MCF 10A (cell line): ENCODE measurements around the gene SMAD6. TPM values are rescaled to one million over a fixed set of nuclear protein-coding genes. Genes with fewer than 3 reads are reported as not detected.

ENCODE experiments used
- BruUV-seq: library from RNA; stranded (reverse); fragments of 400-500 nt; replicated peaks from 2 replicates; lab custom pipeline; 2021; lab: Mats Ljungman, UMichigan
- CTCF ChIA-PET: fragments of 300-600 bp; sonication (Branson Sonifier 250); formaldehyde crosslinking; extraction: SDS; loops from one replicate; lab custom pipeline; 2021; ENCODE audit warnings: antibody characterized with exemption, inconsistent platforms; lab: Yijun Ruan, JAX
- POLR2A ChIA-PET: fragments of 300-600, 350-650 bp; sonication (Branson Sonifier 250); formaldehyde crosslinking; extraction: SDS; loops from one replicate; lab custom pipeline; 2020; ENCODE audit warnings: antibody characterized with exemption, inconsistent platforms; lab: Yijun Ruan, JAX
- DNase-seq: peaks from one replicate; pipeline ENCODE4 v3.0.0-alpha.2; 2018; ENCODE audit not compliant: unreplicated experiment
- H3K27ac Mint-ChIP-seq: one replicate; pipeline ENCODE4 v1.8.0; 2022; ENCODE audit warnings: mild to moderate bottlenecking, low read depth, mixed read lengths; ENCODE audit not compliant: unreplicated experiment
- H3K27me3 Mint-ChIP-seq: one replicate; pipeline ENCODE4 v1.8.0; 2022; ENCODE audit warnings: mixed read lengths; ENCODE audit not compliant: insufficient read depth, unreplicated experiment
- H3K36me3 Mint-ChIP-seq: one replicate; pipeline ENCODE4 v1.8.0; 2022; ENCODE audit warnings: mild to moderate bottlenecking, moderate library complexity, mixed read lengths; ENCODE audit not compliant: insufficient read depth, unreplicated experiment
- H3K4me1 Mint-ChIP-seq: one replicate; pipeline ENCODE4 v1.8.0; 2022; ENCODE audit warnings: mixed read lengths; ENCODE audit not compliant: insufficient read depth, unreplicated experiment
- H3K4me3 Mint-ChIP-seq: one replicate; pipeline ENCODE4 v1.8.0; 2022; ENCODE audit warnings: mild to moderate bottlenecking, moderate library complexity, mixed read lengths; ENCODE audit not compliant: unreplicated experiment
- H3K9me3 Mint-ChIP-seq: one replicate; pipeline ENCODE4 v1.8.0; 2022; ENCODE audit warnings: mixed read lengths; ENCODE audit not compliant: unreplicated experiment
- intact Hi-C: fragments of 100-400 bp; cut with micrococcal nuclease; formaldehyde crosslinking; loops from 2 replicates; pipeline ENCODE4 v1.14.1; 2022
- total RNA-seq: library from RNA; stranded (reverse); gene quantifications from 2 replicates; pipeline ENCODE4 v1.2.3, GENCODE V29; 2022
- TF ChIP-seq, protein P1 (sequence below): fragments of 200-600 bp; IDR thresholded peaks from one replicate; pipeline ENCODE4 v1.8.0; 2022; ENCODE audit warnings: antibody characterized with exemption, mild to moderate bottlenecking; ENCODE audit not compliant: unreplicated experiment

The SMAD6 gene
- total RNA-seq, 1 experiment from 2014 or later: not detected

DNA sequence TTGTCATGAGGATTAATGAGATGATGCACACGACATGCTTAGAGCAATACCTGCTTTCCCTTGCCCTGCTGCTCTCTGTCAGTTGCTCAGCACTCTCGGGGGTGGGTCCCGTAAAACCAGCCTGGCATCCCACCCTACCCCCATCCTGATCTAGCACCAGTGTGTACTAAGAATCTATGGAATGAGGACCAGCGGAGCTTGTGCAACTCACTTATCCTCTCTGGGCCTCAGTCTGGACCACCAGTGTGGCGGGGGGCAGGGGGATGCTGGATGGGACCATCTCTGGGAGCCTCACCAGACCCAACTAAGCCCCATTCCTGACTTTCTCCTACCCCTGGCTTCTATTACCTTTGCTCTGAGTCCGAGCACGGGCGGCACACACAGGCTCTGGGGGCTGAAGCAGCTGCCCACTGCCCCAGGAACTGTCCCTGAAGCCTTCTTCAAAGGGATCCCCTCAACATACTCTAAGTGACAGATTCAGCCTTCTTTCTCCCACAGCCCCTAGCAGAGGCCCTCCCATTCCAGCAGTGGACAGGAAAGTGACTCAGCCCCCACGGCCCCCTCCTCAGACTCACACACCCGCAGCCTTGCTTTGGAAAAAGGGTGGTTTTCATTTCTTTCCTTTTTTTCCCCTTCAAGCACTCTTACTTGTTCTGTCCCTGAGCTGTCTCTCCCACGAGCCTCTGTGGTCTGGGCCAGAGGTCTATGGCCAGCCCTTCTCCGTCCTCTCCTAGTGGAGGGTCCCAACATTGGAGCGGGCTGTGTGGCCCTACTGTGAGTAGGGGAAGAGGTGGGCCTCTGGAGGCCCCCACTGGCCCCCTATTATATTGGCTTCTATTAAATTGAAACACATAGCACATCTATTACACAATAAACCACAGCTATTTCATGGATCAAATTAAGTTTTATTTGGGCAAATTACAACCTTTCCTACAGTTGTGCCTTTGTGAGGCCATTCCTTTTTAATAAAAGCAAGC is 100.3 kb downstream of the SMAD6 start:
- Mint-ChIP-seq H3K36me3 (peaks cover 13% of the 10 kb centered on the region), H3K4me3 (peak overlapping the region; percentile 50), H3K27ac (peak overlapping the region; percentile 98), H3K9me3 (no peaks in the 10 kb centered on the region), H3K27me3 (no peaks in the 10 kb centered on the region), H3K4me1 (peaks cover 33% of the 10 kb centered on the region)
- intact Hi-C loops: loop anchor here (5.0 to 10.0 kb wide), 2 partner anchors 40 to 252 kb away; no protein-coding TSS in a partner anchor
- DNase-seq: peak; percentile 10
- CTCF ChIA-PET: interaction anchor here (0.7 to 1.6 kb wide), 4 partner anchors 12 to 70 kb away, joined by 3 to 6 read pairs (median 4); no protein-coding TSS in a partner anchor
- TF ChIP-seq, protein P1, sequence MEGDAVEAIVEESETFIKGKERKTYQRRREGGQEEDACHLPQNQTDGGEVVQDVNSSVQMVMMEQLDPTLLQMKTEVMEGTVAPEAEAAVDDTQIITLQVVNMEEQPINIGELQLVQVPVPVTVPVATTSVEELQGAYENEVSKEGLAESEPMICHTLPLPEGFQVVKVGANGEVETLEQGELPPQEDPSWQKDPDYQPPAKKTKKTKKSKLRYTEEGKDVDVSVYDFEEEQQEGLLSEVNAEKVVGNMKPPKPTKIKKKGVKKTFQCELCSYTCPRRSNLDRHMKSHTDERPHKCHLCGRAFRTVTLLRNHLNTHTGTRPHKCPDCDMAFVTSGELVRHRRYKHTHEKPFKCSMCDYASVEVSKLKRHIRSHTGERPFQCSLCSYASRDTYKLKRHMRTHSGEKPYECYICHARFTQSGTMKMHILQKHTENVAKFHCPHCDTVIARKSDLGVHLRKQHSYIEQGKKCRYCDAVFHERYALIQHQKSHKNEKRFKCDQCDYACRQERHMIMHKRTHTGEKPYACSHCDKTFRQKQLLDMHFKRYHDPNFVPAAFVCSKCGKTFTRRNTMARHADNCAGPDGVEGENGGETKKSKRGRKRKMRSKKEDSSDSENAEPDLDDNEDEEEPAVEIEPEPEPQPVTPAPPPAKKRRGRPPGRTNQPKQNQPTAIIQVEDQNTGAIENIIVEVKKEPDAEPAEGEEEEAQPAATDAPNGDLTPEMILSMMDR: no peak
- POLR2A ChIA-PET: interaction anchor here (0.6 to 1.0 kb wide), 2 partner anchors 12 to 102 kb away, joined by 3 to 4 read pairs; no protein-coding TSS in a partner anchor
- no TSS peak for BruUV-seq

DNA sequence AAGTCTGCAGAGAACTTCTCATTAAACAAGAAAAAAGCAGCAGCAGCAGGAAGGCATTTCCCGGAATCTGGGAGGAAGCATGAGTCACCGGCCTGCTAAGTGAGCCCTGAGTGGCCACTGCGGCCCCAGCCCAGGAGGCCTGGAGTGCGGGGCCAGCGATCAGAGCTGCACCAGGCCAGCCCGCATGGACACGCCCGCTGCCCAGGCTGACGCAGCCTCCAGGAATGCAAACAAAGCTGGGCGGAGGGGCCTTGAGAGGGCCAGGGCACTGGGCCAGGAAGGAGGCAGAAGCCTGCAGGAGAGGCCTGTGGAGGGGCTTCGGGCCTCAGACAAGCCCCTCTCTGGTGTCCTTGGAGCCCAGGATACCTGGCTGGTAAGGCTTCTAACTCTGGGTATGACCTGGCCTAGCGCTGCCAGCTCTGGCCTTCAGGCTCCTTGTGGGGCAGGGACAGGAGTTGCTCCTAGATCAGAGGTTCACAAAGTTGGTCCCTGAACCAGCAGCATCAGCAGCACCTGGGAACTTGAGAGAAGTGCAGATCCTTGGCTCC is 101.2 kb downstream of the SMAD6 start:
- ChIA-PET CTCF (interaction anchor here (0.7 to 1.6 kb wide), 4 partner anchors 13 to 75 kb away, joined by 3 to 6 read pairs (median 4); no protein-coding TSS in a partner anchor), POLR2A (interaction anchor here (0.6 to 1.0 kb wide), 4 partner anchors 13 to 103 kb away, joined by 3 to 4 read pairs (median 3); no protein-coding TSS in a partner anchor)
- Mint-ChIP-seq H3K27me3 (no peaks in the 10 kb centered on the region), H3K36me3 (peaks cover 13% of the 10 kb centered on the region), H3K27ac (peak overlapping the region; percentile 98), H3K4me3 (peak overlapping the region; percentile 50), H3K4me1 (peaks cover 32% of the 10 kb centered on the region), H3K9me3 (no peaks in the 10 kb centered on the region)
- intact Hi-C loops: loop anchor here (5.0 to 10.0 kb wide), 2 partner anchors 39 to 252 kb away; no protein-coding TSS in a partner anchor
- BruUV-seq: no TSS peak
- DNase-seq: peak; percentile 97
- TF ChIP-seq, protein P1: no peak

DNA sequence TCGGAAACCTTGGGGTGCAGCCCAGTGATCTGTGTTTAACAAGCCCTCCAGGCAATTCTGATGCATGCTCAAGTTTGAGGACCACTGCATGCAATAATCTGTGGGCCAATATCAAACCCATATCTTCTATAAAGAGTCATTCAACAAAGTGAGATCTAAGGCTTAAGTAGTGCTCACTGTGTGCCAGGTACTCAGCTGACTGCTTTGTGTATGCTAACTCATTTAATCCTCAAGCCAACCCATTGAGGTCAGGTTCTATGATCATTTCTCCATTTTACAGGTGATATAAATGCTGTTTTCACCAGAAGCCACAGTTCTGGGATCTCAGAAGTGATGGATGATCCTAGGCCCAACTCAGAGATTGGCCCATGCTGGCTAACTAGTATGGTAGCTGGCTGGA is 101.7 kb downstream of the SMAD6 start:
- ChIA-PET CTCF (interaction anchor here (0.7 to 1.6 kb wide), 3 partner anchors 48 to 75 kb away, joined by 3 to 4 read pairs (median 4); no protein-coding TSS in a partner anchor), POLR2A (interaction anchor here (0.8 kb wide), 2 partner anchors 32 to 45 kb away, joined by 3 read pairs; no protein-coding TSS in a partner anchor)
- peaks cover 13% of the 10 kb centered on the region for H3K36me3 Mint-ChIP-seq
- no peaks in the 10 kb centered on the region for H3K27me3 Mint-ChIP-seq
- peaks cover 27% of the 10 kb centered on the region for H3K4me1 Mint-ChIP-seq
- no TSS peak for BruUV-seq
- no peak overlapping the region for H3K4me3 Mint-ChIP-seq
- intact Hi-C loops: loop anchor here (5.0 to 10.0 kb wide), 2 partner anchors 39 to 251 kb away; no protein-coding TSS in a partner anchor
- TF ChIP-seq, protein P1: no peak
- no peaks in the 10 kb centered on the region for H3K9me3 Mint-ChIP-seq
- H3K27ac Mint-ChIP-seq: peak overlapping the region; percentile 98
- no peak for DNase-seq
